Camera-type eye (tissue), 1 donor: ENCODE measurements around the gene ITIH5. TPM values are rescaled to one million over a fixed set of nuclear protein-coding genes. Genes with fewer than 3 reads are reported as not detected.

Experiments
- total RNA-seq: library from RNA; depleted of rRNA; stranded (reverse); fragments of >200 nt; gene quantifications from one replicate; pipeline ENCODE4 v1.2.3, GENCODE V29; 2014

ITIH5 gene
- 49.9 TPM for total RNA-seq

DNA sequence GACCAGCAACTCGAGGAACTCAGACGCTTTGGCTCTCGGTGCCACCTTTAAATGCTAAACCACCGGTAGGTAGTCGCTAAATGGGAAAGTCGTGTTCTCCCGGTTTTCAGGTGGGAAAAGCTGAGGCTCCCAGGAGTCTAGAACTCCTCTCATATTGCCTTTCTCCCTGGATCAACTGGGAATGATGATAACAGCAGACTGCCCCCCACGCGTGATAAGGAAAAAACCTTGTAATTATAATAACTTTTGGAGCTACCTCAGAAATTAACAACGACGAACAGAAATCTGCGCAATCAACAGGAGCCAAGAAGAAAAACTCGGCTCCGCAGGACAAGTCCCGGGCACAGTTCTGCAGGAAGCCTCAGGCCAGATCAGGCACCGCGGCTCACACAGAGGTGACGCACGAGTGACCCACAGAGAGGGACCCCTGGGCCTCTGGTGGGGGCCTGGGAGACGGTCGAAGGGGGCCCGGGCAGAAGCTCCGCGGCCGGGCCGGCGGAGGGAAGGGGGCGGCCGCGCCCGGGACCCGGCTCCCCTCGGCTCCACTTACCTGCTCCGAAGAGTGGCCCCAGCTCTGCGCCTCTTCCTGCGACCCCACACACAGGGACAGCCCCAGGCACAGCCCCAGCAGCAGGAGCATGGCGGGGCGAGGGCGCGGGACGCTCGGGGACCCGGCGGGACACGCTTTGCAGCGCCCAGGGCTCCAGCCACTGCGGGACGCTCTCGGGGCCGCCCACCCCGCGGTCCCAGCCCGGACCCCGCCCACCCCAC, at the start of gene ITIH5:
TSS of gene ITIH5 (minus strand) at position 714 of the 771 bp plus-strand sequence. CDS start at position 640, 74 bp downstream.

DNA sequence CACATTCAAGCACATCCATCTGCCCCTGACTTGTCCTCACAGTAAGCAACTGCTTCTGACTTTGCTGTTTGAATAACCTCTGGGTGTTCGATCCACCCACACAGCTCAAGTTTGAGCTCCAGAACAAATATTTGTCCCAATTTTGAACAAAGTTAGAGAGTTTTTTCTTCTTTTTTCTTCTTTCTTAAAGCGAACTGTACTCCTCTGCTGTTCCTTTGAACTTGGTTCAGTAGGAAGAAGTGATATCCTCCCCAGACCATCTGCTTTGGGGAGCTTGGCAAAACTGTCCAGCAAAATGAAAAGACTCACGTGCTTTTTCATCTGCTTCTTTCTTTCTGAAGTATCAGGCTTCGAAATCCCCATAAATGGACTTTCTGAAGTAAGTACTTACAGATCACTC, 36.4 kb upstream of the ITIH5 start, which contains the start of gene ITIH2:
TSS of gene ITIH2 (plus strand) at position 177 of the 400 bp plus-strand sequence. CDS start at position 296, 119 bp downstream.

Other genes starting within 250 kb of the ITIH5 start
- gene ITIH2, start 36.4 kb upstream of the ITIH5 start, total RNA-seq, result 2.9 TPM
- gene KIN, start 121.0 kb upstream of the ITIH5 start, total RNA-seq, result 13.8 TPM
- 248 TPM for gene ATP5F1C, start 121.2 kb upstream of the ITIH5 start, total RNA-seq
- gene TAF3, start 151.5 kb upstream of the ITIH5 start, total RNA-seq, result 7.3 TPM